LoVo (cell line): ENCODE measurements around the gene IFT25.
"Not testable (repeated sequence)": the region's sequence is repeated elsewhere in the genome, so short reads cannot be mapped to it uniquely, and the experiment has no call there.

Source experiments
- DNase-seq: peaks from one replicate; pipeline ENCODE4 v3.0.0-alpha.2; 2016; ENCODE audit warnings: low spot score

The IFT25 gene

DNA sequence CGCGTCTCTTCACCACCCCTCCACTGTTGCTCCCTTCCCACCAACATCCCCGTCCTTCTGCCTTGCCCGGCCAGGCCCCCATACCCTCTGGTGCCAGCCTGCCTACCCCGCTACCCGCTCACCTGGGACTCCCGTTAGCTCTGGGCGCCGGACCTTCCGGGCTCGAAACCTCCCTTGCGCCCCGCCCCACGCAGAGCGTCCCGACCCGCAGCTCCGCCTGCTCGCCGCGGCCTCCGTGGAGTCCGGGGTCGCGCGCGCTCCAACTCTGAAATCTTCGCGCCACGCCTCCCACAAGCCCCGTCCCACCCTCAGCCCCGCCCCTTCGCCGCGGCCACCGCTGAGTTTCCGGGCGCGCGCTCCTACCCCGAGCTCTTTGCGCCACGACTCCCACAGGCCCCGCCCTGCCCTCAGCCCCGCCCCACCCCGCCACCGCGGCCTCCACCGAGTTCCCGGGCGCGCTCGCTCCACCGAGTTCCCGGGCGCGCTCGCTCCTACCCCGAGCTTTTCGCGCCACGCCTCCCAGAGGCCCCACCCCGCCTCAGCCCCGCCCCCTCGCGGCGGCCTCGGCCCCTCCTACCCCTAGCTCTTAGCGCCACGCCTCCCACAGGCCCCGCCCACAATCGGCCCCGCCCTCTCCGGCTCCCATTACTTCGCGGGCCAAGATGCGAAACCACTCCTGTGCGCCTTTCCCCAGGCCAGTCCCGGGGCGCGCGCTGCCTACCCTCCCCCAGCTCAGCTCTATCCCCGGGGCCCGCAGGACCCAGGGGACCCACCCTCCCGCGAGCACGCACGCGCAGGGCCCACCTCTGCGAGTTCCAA is at the start of gene IFT25:
Gene IFT25, minus strand, starts transcription at position 267 of the 819 bp plus-strand sequence. CDS start 5,617 bp downstream, outside the sequence.
- DNase-seq: peak; percentile 93

DNA sequence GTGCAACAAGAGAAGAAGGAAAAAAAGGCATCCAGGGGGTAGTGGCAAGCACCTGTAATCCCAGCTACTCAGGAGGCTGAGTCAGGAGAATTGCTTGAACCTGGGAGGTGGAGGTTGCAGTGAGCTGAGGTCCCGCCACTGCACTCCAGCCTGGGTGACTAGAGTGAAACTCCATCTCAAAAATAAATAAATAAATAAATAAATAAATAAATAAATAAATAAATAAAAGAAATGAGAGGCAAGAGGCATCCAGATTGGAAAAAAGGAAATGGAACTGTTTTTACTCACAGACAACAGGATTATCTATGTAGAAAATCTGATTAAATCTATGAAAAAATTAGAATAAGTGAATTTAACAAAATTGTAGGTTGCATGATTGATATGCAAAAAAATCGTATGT is 49.0 kb upstream of the IFT25 start:
- DNase-seq: not testable (repeated sequence)

DNA sequence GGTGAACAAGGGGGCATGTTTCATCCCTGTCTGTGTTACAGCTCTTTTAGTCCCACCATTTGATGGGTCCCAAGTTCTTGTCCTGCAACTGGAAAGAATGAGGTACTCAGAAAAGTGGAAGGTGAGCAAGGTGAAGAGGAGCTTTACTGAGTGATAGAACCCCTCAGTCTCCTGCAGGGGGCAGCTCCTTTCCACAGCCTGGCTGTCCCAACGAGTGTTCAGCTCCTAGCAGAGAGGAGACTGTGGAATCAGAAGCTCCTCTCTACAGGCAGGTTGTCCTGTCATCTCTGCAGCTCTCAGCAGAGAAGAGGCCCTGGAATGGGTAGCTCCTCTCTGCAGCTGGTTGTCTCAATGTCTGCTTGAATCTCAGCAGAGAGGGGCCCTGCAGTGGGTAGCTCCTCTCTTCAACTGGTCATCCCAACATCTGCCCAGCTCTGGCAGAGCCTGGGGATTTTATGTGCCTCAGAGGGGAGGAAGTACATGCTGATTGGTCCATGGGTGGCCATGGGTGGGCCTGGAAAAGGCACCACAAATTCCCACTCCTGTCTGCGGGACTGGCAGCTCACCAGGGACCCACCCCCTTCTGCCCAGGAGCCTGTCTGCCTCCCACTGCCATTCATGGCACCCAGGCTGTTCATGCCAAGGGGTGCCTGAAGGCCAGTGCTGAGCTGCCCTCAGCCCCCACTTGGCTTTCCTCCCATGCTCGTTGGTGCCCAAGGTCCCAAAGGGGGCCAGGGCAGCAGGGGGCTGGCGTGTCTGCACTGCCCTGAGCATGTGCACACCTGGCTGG is 46.8 kb upstream of the IFT25 start:
- peak; percentile 12 for DNase-seq

GRCh38 chr1:53987880-53988279 is 42.4 kb upstream of the IFT25 start:
- no peak for DNase-seq

GRCh38 chr1:53986458-53986857 is 41.0 kb upstream of the IFT25 start:
- no peak for DNase-seq

DNA sequence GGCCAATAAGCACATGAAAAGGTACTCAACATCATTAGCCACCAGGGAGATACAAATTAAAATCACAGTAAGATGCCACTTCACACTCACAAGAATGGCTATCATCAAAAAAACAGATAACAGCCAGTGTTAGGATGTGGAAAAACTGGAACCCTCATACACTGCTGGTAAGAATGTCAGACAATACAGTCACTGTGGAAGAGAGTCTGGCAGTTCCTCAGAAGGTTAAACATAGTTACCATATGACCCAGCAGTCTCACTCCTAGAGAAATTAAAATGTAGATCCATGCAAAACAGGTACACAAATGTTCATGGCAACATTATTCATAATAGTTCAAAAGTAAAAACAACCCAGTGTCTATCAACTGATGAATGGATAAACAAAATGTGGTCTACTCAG is 39.2 kb upstream of the IFT25 start:
- no peak for DNase-seq

- no peak for DNase-seq
Measured at GRCh38 chr1:53982763-53983104, 37.2 kb upstream of the IFT25 start.

- DNase-seq: no peak
Measured at GRCh38 chr1:53982034-53982762, 36.7 kb upstream of the IFT25 start.

- DNase-seq: no peak
Measured at GRCh38 chr1:53981220-53981619, 35.7 kb upstream of the IFT25 start.

- DNase-seq: no peak
Measured at GRCh38 chr1:53979712-53980450, 34.4 kb upstream of the IFT25 start.

- DNase-seq: no peak
Measured at GRCh38 chr1:53975861-53976260, 30.4 kb upstream of the IFT25 start.

GRCh38 chr1:53971718-53972117 is 26.2 kb upstream of the IFT25 start:
- no peak for DNase-seq

GRCh38 chr1:53969323-53969722 is 23.8 kb upstream of the IFT25 start:
- DNase-seq: not testable (repeated sequence)

- peak; percentile 38 for DNase-seq
Measured at GRCh38 chr1:53968125-53968513, 22.6 kb upstream of the IFT25 start.

- no peak for DNase-seq
Measured at GRCh38 chr1:53967409-53968124, 22.1 kb upstream of the IFT25 start.

GRCh38 chr1:53966794-53967193 is 21.3 kb upstream of the IFT25 start:
- no peak for DNase-seq

- no peak for DNase-seq
Measured at GRCh38 chr1:53964109-53964508, 18.6 kb upstream of the IFT25 start.

GRCh38 chr1:53963460-53963859 is 18.0 kb upstream of the IFT25 start:
- DNase-seq: no peak

GRCh38 chr1:53962395-53962794 is 16.9 kb upstream of the IFT25 start:
- no peak for DNase-seq

GRCh38 chr1:53959664-53960250 is 14.3 kb upstream of the IFT25 start:
- DNase-seq: peak; percentile 30
